ENCODE data around the gene SPTY2D1.

- TF ChIP-seq POLR2A (IDR thresholded peaks at IDR 0.05; ENCODE audit: low read depth, low read length) = no peak
- TF ChIP-seq TAF1 (IDR thresholded peaks at IDR 0.05; ENCODE audit: low read depth, low read length) = no peak
- TF ChIP-seq POU2F2 (IDR thresholded peaks at IDR 0.05; ENCODE audit: low read depth, low read length) = no peak
Observed at GRCh38 chr11:18618342-18619025, 15.7 kb downstream of the SPTY2D1 start.
